ENCODE measurements around the gene NR4A3. TPM values are rescaled to one million over a fixed set of nuclear protein-coding genes. Genes with fewer than 3 reads are reported as not detected.

Gene NR4A3
- polyA plus RNA-seq (0.13 to 0.16 TPM in 2 of 3 replicates, not detected in the other), polyA minus RNA-seq (1.1 to 1.2 TPM in 2 of 3 replicates, not detected in the other)
- 0.32 TPM for polyA plus RNA-seq (2011; ENCODE audit: low read depth)
- polyA plus RNA-seq (2011; cell fraction: cytosol; rRNA removed), result 0.02 and 0.09 TPM in 2 replicates
- 2.1 and 4.3 TPM in 2 replicates for polyA plus RNA-seq (2011; cell fraction: nucleus; rRNA removed)
- polyA plus RNA-seq (2012; ENCODE audit: low replicate concordance), result 0.41 TPM in 1 of 2 replicates, not detected in the other
- polyA minus RNA-seq (2011; cell fraction: cytosol; rRNA and poly(A)+ RNA removed), result not detected
- 13.0 and 21.7 TPM in 2 replicates for polyA minus RNA-seq (2011; cell fraction: nucleus; rRNA and poly(A)+ RNA removed)

GRCh38 chr9:99821396-99822108 lies at the start of gene NR4A3:
Gene NR4A3, plus strand, starts transcription at chr9:99821885. Its CDS starts 6,158 bp downstream, at chr9:99828043.
- Histone ChIP-seq H3K4me2 (ENCODE audit: control insufficient read depth, extremely low read depth, insufficient read depth, low read depth, low read length) (peak within 1 kb of the TSS; percentile 100), H3K9me1 (ENCODE audit: control insufficient read depth, extremely low read depth, insufficient read depth, low read length) (no peaks in the 10 kb centered on the region), H3K27me3 (ENCODE audit: control insufficient read depth, extremely low read depth, insufficient read depth, low read length) (peaks cover 39% of the 10 kb centered on the region), H4K20me1 (ENCODE audit: control insufficient read depth, extremely low read depth, insufficient read depth, low read length) (no peaks in the 10 kb centered on the region), H3K79me2 (ENCODE audit: control insufficient read depth, insufficient read depth, low read length) (no peaks in the 10 kb centered on the region), H3K4me3 (ENCODE audit: control insufficient read depth in 2 of 3, extremely low read depth in 1 of 3, insufficient read depth in 2 of 3, low read depth in 1 of 3, low read length in 3 of 3) (peak within 1 kb of the TSS; percentile 73 to 86 (median 81)), H3K9ac (ENCODE audit: control insufficient read depth, extremely low read depth, insufficient read depth, low read length) (peak within 1 kb of the TSS; percentile 74), H3K27ac (ENCODE audit: control insufficient read depth, insufficient read depth, low read length) (peak within 1 kb of the TSS; percentile 78), H3K36me3 (ENCODE audit: control insufficient read depth in 2 of 2, extremely low read depth in 1 of 2, insufficient read depth in 2 of 2, low read length in 2 of 2) (no peaks in the 10 kb centered on the region), H3K4me1 (ENCODE audit: control insufficient read depth, extremely low read depth, insufficient read depth, low read length) (peaks cover 29% of the 10 kb centered on the region), H3K9me3 (ENCODE audit: control insufficient read depth, low read depth, low read length) (no peaks in the 10 kb centered on the region), H2AFZ (ENCODE audit: control insufficient read depth, low read length) (peak within 1 kb of the TSS; percentile 92)
- dilution Hi-C loops (cut with MboI; ENCODE audit: extremely low pct_ligation_motif_present, low sequenced_read_pairs), result no loop called here
- TF ChIP-seq CTCF (optimal IDR thresholded peaks at IDR 0.05 in 1 of 3, IDR thresholded peaks at IDR 0.05 in 1 of 3, conservative IDR thresholded peaks at IDR 0.05 in 1 of 3; ENCODE audit: extremely low read depth in 1 of 3, insufficient read depth in 2 of 3, low read length in 3 of 3) (peak; percentile 10 to 29 (median 17)), EZH2 (IDR thresholded peaks at IDR 0.05; ENCODE audit: low read length) (no peak)
- DNase-seq (ENCODE audit: low read depth, low spot score) (peak; percentile 76), FAIRE-seq (no peak)

- dilution Hi-C loops (cut with MboI; ENCODE audit: extremely low pct_ligation_motif_present, low sequenced_read_pairs), result no loop called here
- Histone ChIP-seq H2AFZ (ENCODE audit: control insufficient read depth, low read length) (no peak overlapping the region), H4K20me1 (ENCODE audit: control insufficient read depth, extremely low read depth, insufficient read depth, low read length) (no peaks in the 10 kb centered on the region), H3K27ac (ENCODE audit: control insufficient read depth, insufficient read depth, low read length) (no peak overlapping the region), H3K4me1 (ENCODE audit: control insufficient read depth, extremely low read depth, insufficient read depth, low read length) (no peaks in the 10 kb centered on the region), H3K9ac (ENCODE audit: control insufficient read depth, extremely low read depth, insufficient read depth, low read length) (no peak overlapping the region), H3K36me3 (ENCODE audit: control insufficient read depth in 2 of 2, extremely low read depth in 1 of 2, insufficient read depth in 2 of 2, low read length in 2 of 2) (no peaks in the 10 kb centered on the region), H3K9me3 (ENCODE audit: control insufficient read depth, low read depth, low read length) (no peaks in the 10 kb centered on the region), H3K9me1 (ENCODE audit: control insufficient read depth, extremely low read depth, insufficient read depth, low read length) (no peaks in the 10 kb centered on the region), H3K27me3 (ENCODE audit: control insufficient read depth, extremely low read depth, insufficient read depth, low read length) (no peaks in the 10 kb centered on the region), H3K4me2 (ENCODE audit: control insufficient read depth, extremely low read depth, insufficient read depth, low read depth, low read length) (no peak overlapping the region), H3K4me3 (ENCODE audit: control insufficient read depth in 2 of 3, extremely low read depth in 1 of 3, insufficient read depth in 2 of 3, low read depth in 1 of 3, low read length in 3 of 3) (no peak overlapping the region), H3K79me2 (ENCODE audit: control insufficient read depth, insufficient read depth, low read length) (no peaks in the 10 kb centered on the region)
- DNase-seq (ENCODE audit: low read depth, low spot score) (no peak), FAIRE-seq (no peak)
- TF ChIP-seq CTCF (optimal IDR thresholded peaks at IDR 0.05 in 1 of 3, IDR thresholded peaks at IDR 0.05 in 1 of 3, conservative IDR thresholded peaks at IDR 0.05 in 1 of 3; ENCODE audit: extremely low read depth in 1 of 3, insufficient read depth in 2 of 3, low read length in 3 of 3), result no peak
- no peak for TF ChIP-seq EZH2 (IDR thresholded peaks at IDR 0.05; ENCODE audit: low read length)
Observed at GRCh38 chr9:99773468-99774138, 48.1 kb upstream of the NR4A3 start.

All from keratinocyte (primary cell).